ENCODE measurements around the gene NOL4L.

Gene NOL4L

DNA sequence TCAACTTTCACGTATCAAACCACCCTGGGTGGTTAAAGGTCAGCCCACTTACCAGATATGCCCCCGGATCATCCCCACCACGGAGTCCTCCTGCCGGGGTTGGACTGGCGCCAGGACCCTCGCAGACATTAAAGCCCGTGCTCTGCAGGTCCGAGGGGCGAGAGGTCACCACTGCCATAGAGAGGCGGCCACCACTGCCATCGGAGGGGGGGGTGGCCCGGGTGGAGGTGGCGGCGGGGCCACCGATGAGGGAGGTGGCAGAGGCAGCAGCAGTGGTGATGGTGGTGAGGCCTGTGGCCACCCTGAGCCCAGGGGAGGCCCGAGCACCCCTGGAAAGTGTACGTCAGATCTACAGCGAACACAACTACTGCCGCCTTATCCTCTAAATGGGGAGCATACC, 150.7 kb downstream of the NOL4L start:
- DNase-seq (ENCODE audit: low read depth in 4 of 4, low spot score in 1 of 4) = no peak

DNA sequence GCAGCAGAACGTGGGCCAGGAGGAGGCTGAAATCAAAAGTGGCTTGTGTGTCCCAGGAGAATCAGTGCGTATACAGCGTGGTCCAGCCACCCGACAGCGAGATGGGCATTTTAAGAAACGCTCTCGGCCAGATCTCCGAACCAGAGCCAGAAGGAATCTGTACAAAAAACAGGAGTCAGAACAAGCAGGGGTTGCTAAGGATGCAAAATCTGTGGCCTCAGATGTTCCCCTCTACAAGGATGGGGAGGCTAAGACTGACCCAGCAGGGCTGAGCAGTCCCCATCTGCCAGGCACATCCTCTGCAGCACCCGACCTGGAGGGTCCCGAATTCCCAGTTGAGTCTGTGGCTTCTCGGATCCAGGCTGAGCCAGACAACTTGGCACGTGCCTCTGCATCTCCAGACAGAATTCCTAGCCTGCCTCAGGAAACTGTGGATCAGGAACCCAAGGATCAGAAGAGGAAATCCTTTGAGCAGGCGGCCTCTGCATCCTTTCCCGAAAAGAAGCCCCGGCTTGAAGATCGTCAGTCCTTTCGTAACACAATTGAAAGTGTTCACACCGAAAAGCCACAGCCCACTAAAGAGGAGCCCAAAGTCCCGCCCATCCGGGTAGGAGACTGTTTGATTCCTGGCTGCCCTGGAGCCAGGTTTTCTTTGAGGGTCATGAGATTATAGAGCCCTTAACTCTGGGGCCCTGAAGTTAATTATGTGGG, 151.7 kb downstream of the NOL4L start:
- DNase-seq (ENCODE audit: low read depth in 4 of 4, low spot score in 1 of 4) = no peak

GRCh38 chr20:32432277-32432676, 152.9 kb downstream of the NOL4L start:
- no peak for DNase-seq (ENCODE audit: low read depth in 4 of 4, low spot score in 1 of 4)

GRCh38 chr20:32431457-32431856, 153.7 kb downstream of the NOL4L start:
- no peak for DNase-seq (ENCODE audit: low read depth in 4 of 4, low spot score in 1 of 4)

- no peak for DNase-seq (ENCODE audit: low read depth in 4 of 4, low spot score in 1 of 4)
Observed at GRCh38 chr20:32429745-32430360, 155.3 kb downstream of the NOL4L start.

DNA sequence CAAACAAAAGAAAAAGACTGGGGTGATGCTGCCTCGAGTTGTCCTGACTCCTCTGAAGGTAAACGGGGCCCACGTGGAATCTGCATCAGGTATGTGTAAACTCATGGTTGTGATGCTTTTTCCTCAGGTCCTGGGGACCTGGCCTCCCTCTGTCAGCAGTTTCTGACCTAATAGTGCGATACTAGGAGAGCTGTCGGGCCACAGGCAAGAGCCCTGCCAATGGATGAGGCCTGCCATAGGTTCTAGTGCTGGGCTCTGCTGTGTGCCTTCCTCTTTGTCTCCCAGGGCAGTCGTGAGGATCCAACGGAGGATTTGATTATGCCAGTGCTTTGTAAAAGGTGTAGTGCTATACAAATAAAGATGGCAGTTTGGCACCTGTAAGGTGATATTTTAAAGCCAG, 155.8 kb downstream of the NOL4L start:
- no peak for DNase-seq (ENCODE audit: low read depth in 4 of 4, low spot score in 1 of 4)

- no peak for DNase-seq (ENCODE audit: low read depth in 4 of 4, low spot score in 1 of 4)
Observed at GRCh38 chr20:32427996-32428395, 157.1 kb downstream of the NOL4L start.

GRCh38 chr20:32421290-32421689, 163.8 kb downstream of the NOL4L start:
- no peak for DNase-seq (ENCODE audit: low read depth in 4 of 4, low spot score in 1 of 4)

DNA sequence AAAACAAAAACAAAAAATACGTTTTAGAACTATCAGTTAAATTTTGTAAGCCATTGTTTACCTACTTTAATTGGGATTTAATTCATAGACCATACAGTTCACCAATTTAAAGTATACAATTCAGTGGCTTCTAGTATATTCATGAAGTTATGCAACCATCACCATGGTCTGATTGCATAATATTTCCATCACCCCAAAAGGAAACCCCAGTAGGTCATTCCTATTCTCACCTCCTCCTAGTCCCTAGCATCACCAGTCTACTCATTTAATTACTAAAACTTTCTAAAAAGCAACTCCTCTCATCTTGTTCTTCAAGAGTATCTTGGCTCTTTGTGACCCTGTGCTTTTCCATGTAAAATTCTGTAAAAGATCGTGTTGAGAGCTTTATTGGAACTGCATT, 166.8 kb downstream of the NOL4L start:
- no peak for DNase-seq (ENCODE audit: low read depth in 4 of 4, low spot score in 1 of 4)

- no peak for DNase-seq (ENCODE audit: low read depth in 4 of 4, low spot score in 1 of 4)
Observed at GRCh38 chr20:32416206-32416605, 168.9 kb downstream of the NOL4L start.

DNA sequence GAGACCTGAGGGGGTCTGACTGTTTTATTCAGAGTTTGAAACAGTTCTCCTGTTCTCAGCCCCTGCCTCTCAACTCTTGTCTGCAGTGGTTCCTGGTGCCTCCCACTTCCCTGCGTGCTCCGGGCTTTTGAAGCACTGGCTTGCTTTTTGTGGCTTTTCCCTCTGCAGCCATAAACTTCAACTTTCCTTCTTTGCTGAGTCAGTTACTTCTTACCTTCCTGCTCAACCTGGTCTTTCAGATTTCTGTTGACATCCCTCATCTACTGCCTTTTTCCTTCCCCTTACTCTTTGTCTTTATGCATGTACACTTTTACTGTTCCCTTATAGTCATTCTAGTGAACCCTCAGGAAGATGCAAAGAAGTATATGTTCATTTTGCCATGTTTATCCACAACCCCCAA, 169.6 kb downstream of the NOL4L start:
- no peak for DNase-seq (ENCODE audit: low read depth in 4 of 4, low spot score in 1 of 4)

DNA sequence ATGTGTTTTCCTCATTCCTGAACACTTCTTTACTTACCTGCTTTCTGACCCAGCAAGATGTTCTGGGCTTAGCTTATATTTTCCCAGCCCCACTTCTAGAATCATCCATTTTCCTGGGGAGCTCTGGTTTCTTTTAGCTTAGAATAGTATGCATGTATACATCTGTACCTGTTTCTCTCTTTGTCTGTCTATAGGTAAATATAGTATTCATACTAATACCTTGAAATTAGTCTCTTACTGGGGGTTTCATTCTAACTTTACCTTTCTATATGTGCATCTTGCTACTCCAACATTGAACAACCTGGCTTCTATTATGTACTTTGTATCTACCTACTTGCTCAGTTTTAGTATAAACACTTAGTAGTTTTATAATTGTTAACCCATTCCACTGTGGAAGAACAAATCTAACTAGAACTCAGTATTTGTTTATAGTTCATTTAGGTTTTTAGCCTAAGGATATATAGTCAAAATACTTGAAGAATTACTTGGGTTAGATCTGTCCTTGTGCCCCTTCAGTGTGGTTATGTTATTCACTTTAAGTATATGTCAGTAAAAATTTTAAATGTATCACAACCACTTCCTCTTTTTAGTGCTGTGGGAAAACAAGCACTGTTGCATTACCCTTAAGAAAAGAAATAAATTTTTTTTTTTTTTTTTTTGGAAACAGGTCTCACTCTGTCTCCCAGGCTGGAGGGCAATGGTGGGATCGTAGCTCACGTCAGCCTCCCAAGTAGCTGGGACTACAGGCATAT, 173.0 kb downstream of the NOL4L start:
- no peak for DNase-seq (ENCODE audit: low read depth in 4 of 4, low spot score in 1 of 4)

DNA sequence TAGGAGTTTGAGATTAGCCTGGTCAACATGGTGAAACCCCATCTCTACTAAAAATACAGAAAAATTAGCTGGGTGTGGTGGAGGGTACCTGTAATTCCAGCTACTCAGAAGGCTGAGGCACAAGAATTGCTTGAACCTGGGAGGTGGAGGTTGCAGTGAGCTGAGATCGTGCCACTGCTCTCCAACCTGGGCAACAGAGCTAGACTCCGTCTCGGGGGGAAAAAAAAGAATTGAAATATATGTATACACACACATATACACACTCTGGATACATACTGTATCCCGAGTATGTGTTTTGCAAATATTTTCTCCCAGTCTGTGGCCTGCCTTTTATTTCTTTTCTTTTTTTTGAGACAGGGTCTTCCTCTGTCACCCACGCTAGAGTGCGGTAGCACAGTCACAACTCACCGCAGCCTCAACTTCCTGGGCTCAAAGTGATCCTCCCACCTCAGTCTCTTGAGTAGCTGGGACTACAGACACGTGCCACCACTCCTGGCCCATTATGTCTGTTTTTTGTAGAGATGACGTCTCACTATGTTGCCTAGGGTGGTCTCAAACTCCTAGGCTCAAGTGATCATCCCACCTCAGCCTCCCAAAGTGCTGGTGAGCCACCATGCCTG, 177.9 kb downstream of the NOL4L start:
- peak in 3 of 4 experiments; percentile 22 to 45 (median 41) for DNase-seq (ENCODE audit: low read depth in 4 of 4, low spot score in 1 of 4)

GRCh38 chr20:32406701-32407100, 178.4 kb downstream of the NOL4L start:
- no peak for DNase-seq (ENCODE audit: low read depth in 4 of 4, low spot score in 1 of 4)

- DNase-seq (ENCODE audit: low read depth in 4 of 4, low spot score in 1 of 4) = no peak
Observed at GRCh38 chr20:32404017-32404416, 181.1 kb downstream of the NOL4L start.

- no peak for DNase-seq (ENCODE audit: low read depth in 4 of 4, low spot score in 1 of 4)
Observed at GRCh38 chr20:32400476-32400875, 184.7 kb downstream of the NOL4L start.

- DNase-seq (ENCODE audit: low read depth in 4 of 4, low spot score in 1 of 4) = no peak
Observed at GRCh38 chr20:32397567-32398084, 187.5 kb downstream of the NOL4L start.

- no peak for DNase-seq (ENCODE audit: low read depth in 4 of 4, low spot score in 1 of 4)
Observed at GRCh38 chr20:32396646-32397160, 188.4 kb downstream of the NOL4L start.

DNA sequence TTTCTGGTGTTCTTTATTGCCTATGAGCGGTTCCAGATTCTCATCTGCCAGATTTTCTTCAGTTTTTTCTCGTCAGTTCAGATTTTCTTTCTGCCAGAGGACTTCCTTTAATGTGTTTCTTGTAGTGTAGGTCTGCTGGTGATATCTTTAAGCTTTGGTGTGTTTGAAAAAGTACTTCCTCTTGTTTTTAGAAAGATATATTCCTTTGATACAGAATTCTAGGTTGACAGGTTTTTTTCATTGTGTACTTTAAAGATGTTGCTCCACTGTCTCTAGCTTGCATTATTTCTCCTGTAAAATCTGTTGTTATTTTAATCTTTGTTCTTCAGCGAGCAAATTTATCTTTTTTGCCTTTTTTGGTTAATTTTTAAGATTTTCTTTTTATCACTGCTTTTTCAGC, 190.1 kb downstream of the NOL4L start:
- DNase-seq (ENCODE audit: low read depth in 4 of 4, low spot score in 1 of 4) = no peak
